ENCODE results near the gene TWF1. TPM values are rescaled to one million over a fixed set of nuclear protein-coding genes. Genes with fewer than 3 reads are reported as not detected.
A peak's percentile ranks its signal among the peaks of the same experiment; 100 is the strongest.
"Not testable (repeated sequence)": the region's sequence is repeated elsewhere in the genome, so short reads cannot be mapped to it uniquely, and the experiment has no call there.

Gene TWF1
- polyA plus RNA-seq, 1 donor from 2014 or later: 97.2 TPM

GRCh38 chr12:43754015-43754414, 52.1 kb downstream of the TWF1 start:
- TF ChIP-seq TAF1 (IDR thresholded peaks at IDR 0.05; ENCODE audit: low read depth): no peak
- TF ChIP-seq CTCF (IDR thresholded peaks at IDR 0.05; ENCODE audit: poor library complexity, severe bottlenecking): no peak
- TF ChIP-seq EZH2 (IDR thresholded peaks at IDR 0.05; ENCODE audit: borderline replicate concordance, insufficient read depth, low read length, poor library complexity, severe bottlenecking): no peak
- TF ChIP-seq REST (IDR thresholded peaks at IDR 0.05; ENCODE audit: borderline replicate concordance): no peak
- TF ChIP-seq RAD21 (conservative IDR thresholded peaks at IDR 0.05): no peak
- no peak for TF ChIP-seq POLR2AphosphoS5 (IDR thresholded peaks at IDR 0.05)
- Histone ChIP-seq H3K4me2 (ENCODE audit: low read length) (no peak overlapping the region), H3K9me3 (ENCODE audit: low read length) (no peaks in the 10 kb centered on the region), H3K4me3 (ENCODE audit: low read length) (peak overlapping the region; percentile 36), H3K9ac (ENCODE audit: low read length) (no peak overlapping the region), H3F3A (ENCODE audit: insufficient read depth, low read length, poor library complexity, severe bottlenecking) (no peaks in the 10 kb centered on the region), H3K79me2 (replicated peaks; ENCODE audit: insufficient read depth, low read length) (no peaks in the 10 kb centered on the region), H3K27me3 (ENCODE audit: insufficient read depth, low read depth, low read length) (no peaks in the 10 kb centered on the region), H2AFZ (ENCODE audit: low read depth, low read length) (no peak overlapping the region), H4K20me1 (ENCODE audit: insufficient read depth) (no peaks in the 10 kb centered on the region), H3K27ac (ENCODE audit: low read length) (no peak overlapping the region), H3K9me2 (ENCODE audit: insufficient read depth, low read length) (no peaks in the 10 kb centered on the region), H3K36me3 (ENCODE audit: insufficient read depth, low read length) (no peaks in the 10 kb centered on the region)

- not testable (repeated sequence) for H3K9ac ChIP-seq (ENCODE audit: low read length); H3K9me3 ChIP-seq (ENCODE audit: low read length); H3K27me3 ChIP-seq (ENCODE audit: insufficient read depth, low read depth, low read length); H2AFZ ChIP-seq (ENCODE audit: low read depth, low read length); H3K79me2 ChIP-seq (replicated peaks; ENCODE audit: insufficient read depth, low read length); H4K20me1 ChIP-seq (ENCODE audit: insufficient read depth); H3K27ac ChIP-seq (ENCODE audit: low read length); H3K4me2 ChIP-seq (ENCODE audit: low read length); H3K36me3 ChIP-seq (ENCODE audit: insufficient read depth, low read length); H3K9me2 ChIP-seq (ENCODE audit: insufficient read depth, low read length); H3K4me3 ChIP-seq (ENCODE audit: low read length); H3F3A ChIP-seq (ENCODE audit: insufficient read depth, low read length, poor library complexity, severe bottlenecking)
Observed at GRCh38 chr12:43751360-43751759, 54.8 kb downstream of the TWF1 start.

GRCh38 chr12:43750814-43751213, 55.3 kb downstream of the TWF1 start:
- Histone ChIP-seq H2AFZ (ENCODE audit: low read depth, low read length) (no peak overlapping the region), H4K20me1 (ENCODE audit: insufficient read depth) (no peaks in the 10 kb centered on the region), H3K9me3 (ENCODE audit: low read length) (no peaks in the 10 kb centered on the region), H3K9me2 (ENCODE audit: insufficient read depth, low read length) (no peaks in the 10 kb centered on the region), H3F3A (ENCODE audit: insufficient read depth, low read length, poor library complexity, severe bottlenecking) (no peaks in the 10 kb centered on the region), H3K9ac (ENCODE audit: low read length) (no peak overlapping the region), H3K4me2 (ENCODE audit: low read length) (no peak overlapping the region), H3K36me3 (ENCODE audit: insufficient read depth, low read length) (peaks cover under 1% of the 10 kb centered on the region), H3K4me3 (ENCODE audit: low read length) (no peak overlapping the region), H3K79me2 (replicated peaks; ENCODE audit: insufficient read depth, low read length) (no peaks in the 10 kb centered on the region), H3K27me3 (ENCODE audit: insufficient read depth, low read depth, low read length) (no peaks in the 10 kb centered on the region), H3K27ac (ENCODE audit: low read length) (no peak overlapping the region)
- TF ChIP-seq REST (IDR thresholded peaks at IDR 0.05; ENCODE audit: borderline replicate concordance) (no peak), POLR2AphosphoS5 (IDR thresholded peaks at IDR 0.05) (no peak), TAF1 (IDR thresholded peaks at IDR 0.05; ENCODE audit: low read depth) (no peak), SMC3 (conservative IDR thresholded peaks at IDR 0.05; ENCODE audit: poor library complexity) (no peak), MXI1 (conservative IDR thresholded peaks at IDR 0.05; ENCODE audit: poor library complexity, severe bottlenecking) (no peak), EP300 (conservative IDR thresholded peaks at IDR 0.05; ENCODE audit: poor library complexity, severe bottlenecking) (no peak), EZH2 (IDR thresholded peaks at IDR 0.05; ENCODE audit: borderline replicate concordance, insufficient read depth, low read length, poor library complexity, severe bottlenecking) (no peak), CTCF (IDR thresholded peaks at IDR 0.05; ENCODE audit: poor library complexity, severe bottlenecking) (no peak), RAD21 (conservative IDR thresholded peaks at IDR 0.05) (no peak)
